SJSA1 (cell line): ENCODE measurements around the gene B4GALNT3. TPM values are rescaled to one million over a fixed set of nuclear protein-coding genes. Genes with fewer than 3 reads are reported as not detected.

ENCODE experiments used
- DNase-seq, 2 experiments: peaks; one replicate each; pipeline ENCODE4 v3.0.0-alpha.2; 2015 to 2020; ENCODE audit warnings: low spot score in 2 of 2, low read depth in 1 of 2
- H3K27ac ChIP-seq: fragments of 250-450 bp; sonication (Bioruptor Pico); 2 replicates; pipeline ENCODE4 v1.5.1; 2020; ENCODE audit warnings: mild to moderate bottlenecking, moderate library complexity
- H3K27me3 ChIP-seq: fragments of 250-450 bp; sonication (Bioruptor Pico); replicated peaks from 2 replicates; pipeline ENCODE4 v1.5.1; 2020; ENCODE audit warnings: mild to moderate bottlenecking, moderate library complexity
- H3K36me3 ChIP-seq: fragments of 250-450 bp; sonication (Bioruptor Pico); 2 replicates; pipeline ENCODE4 v1.5.1; 2020; ENCODE audit warnings: mild to moderate bottlenecking
- H3K4me1 ChIP-seq: fragments of 250-450 bp; sonication (Bioruptor Pico); replicated peaks from 2 replicates; pipeline ENCODE4 v1.6.1; 2021; ENCODE audit warnings: mild to moderate bottlenecking
- H3K4me3 ChIP-seq: fragments of 250-450 bp; sonication (Bioruptor Pico); 2 replicates; pipeline ENCODE4 v1.5.1; 2020; ENCODE audit warnings: mild to moderate bottlenecking
- H3K9me3 ChIP-seq: fragments of 250-450 bp; sonication (Bioruptor Pico); replicated peaks from 2 replicates; pipeline ENCODE4 v1.5.1; 2020; ENCODE audit warnings: mild to moderate bottlenecking
- total RNA-seq: library from RNA; depleted of rRNA; stranded (reverse); fragments of >200 nt; shearing (Covaris generic); gene quantifications from 2 replicates; pipeline ENCODE4 v1.2.3, GENCODE V29; 2014

Gene B4GALNT3
- total RNA-seq, 1 experiment from 2014 or later, result not detected

- Histone ChIP-seq H3K4me1 (no peaks in the 10 kb centered on the region), H3K27ac (no peak overlapping the region), H3K9me3 (peaks cover 2% of the 10 kb centered on the region; the same call in 1 of the 2 replicates), H3K4me3 (no peak overlapping the region), H3K27me3 (peaks cover 3% of the 10 kb centered on the region; the same call in 1 of the 2 replicates), H3K36me3 (no peaks in the 10 kb centered on the region)
- no peak for DNase-seq
Measured at GRCh38 chr12:527729-528128, 68.0 kb downstream of the B4GALNT3 start.

GRCh38 chr12:530308-530707 lies 70.6 kb downstream of the B4GALNT3 start:
- DNase-seq, result no peak
- no peaks in the 10 kb centered on the region for H3K27me3 ChIP-seq
- no peak overlapping the region for H3K4me3 ChIP-seq
- H3K36me3 ChIP-seq, result no peaks in the 10 kb centered on the region
- H3K27ac ChIP-seq, result no peak overlapping the region
- H3K4me1 ChIP-seq, result no peaks in the 10 kb centered on the region
- H3K9me3 ChIP-seq, result peaks cover 2% of the 10 kb centered on the region; the same call in 1 of the 2 replicates

- no peak for DNase-seq
- Histone ChIP-seq H3K9me3 (peaks cover 2% of the 10 kb centered on the region; the same call in 1 of the 2 replicates), H3K4me3 (no peak overlapping the region), H3K27ac (no peak overlapping the region), H3K4me1 (no peaks in the 10 kb centered on the region), H3K27me3 (no peaks in the 10 kb centered on the region), H3K36me3 (no peaks in the 10 kb centered on the region)
Measured at GRCh38 chr12:530821-531220, 71.1 kb downstream of the B4GALNT3 start.

GRCh38 chr12:531951-532585 lies 72.3 kb downstream of the B4GALNT3 start:
- Histone ChIP-seq H3K27ac (no peak overlapping the region), H3K9me3 (peaks cover 2% of the 10 kb centered on the region; the same call in 1 of the 2 replicates), H3K27me3 (no peaks in the 10 kb centered on the region), H3K36me3 (no peaks in the 10 kb centered on the region), H3K4me3 (no peak overlapping the region), H3K4me1 (no peaks in the 10 kb centered on the region)
- no peak for DNase-seq

GRCh38 chr12:532908-533565 lies 73.3 kb downstream of the B4GALNT3 start:
- H3K27ac ChIP-seq, result no peak overlapping the region
- H3K27me3 ChIP-seq, result no peaks in the 10 kb centered on the region
- no peaks in the 10 kb centered on the region for H3K36me3 ChIP-seq
- H3K4me3 ChIP-seq, result no peak overlapping the region
- peaks cover 2% of the 10 kb centered on the region; the same call in 1 of the 2 replicates for H3K9me3 ChIP-seq
- no peak for DNase-seq
- no peaks in the 10 kb centered on the region for H3K4me1 ChIP-seq

GRCh38 chr12:533718-534117 lies 74.0 kb downstream of the B4GALNT3 start:
- Histone ChIP-seq H3K4me1 (no peaks in the 10 kb centered on the region), H3K9me3 (peaks cover under 1% of the 10 kb centered on the region; the same call in 1 of the 2 replicates), H3K27me3 (no peaks in the 10 kb centered on the region), H3K4me3 (no peak overlapping the region), H3K27ac (no peak overlapping the region), H3K36me3 (no peaks in the 10 kb centered on the region)
- DNase-seq, result no peak

- DNase-seq, result no peak
- Histone ChIP-seq H3K4me3 (no peak overlapping the region), H3K4me1 (0 out of 2 replicates have a peak, but pooled peaks cover 3% of the 10 kb centered on the region), H3K36me3 (no peaks in the 10 kb centered on the region), H3K9me3 (no peaks in the 10 kb centered on the region; the same call in 1 of the 2 replicates), H3K27me3 (no peaks in the 10 kb centered on the region), H3K27ac (no peak overlapping the region)
Measured at GRCh38 chr12:534216-534615, 74.5 kb downstream of the B4GALNT3 start.

GRCh38 chr12:535396-535795 lies 75.7 kb downstream of the B4GALNT3 start:
- H3K36me3 ChIP-seq, result no peaks in the 10 kb centered on the region

GRCh38 chr12:536751-537245 lies 77.1 kb downstream of the B4GALNT3 start:
- no peak for DNase-seq
- Histone ChIP-seq H3K27me3 (no peaks in the 10 kb centered on the region), H3K4me1 (0 out of 2 replicates have a peak, but pooled peaks cover 3% of the 10 kb centered on the region), H3K36me3 (no peaks in the 10 kb centered on the region), H3K9me3 (no peaks in the 10 kb centered on the region; the same call in 1 of the 2 replicates), H3K4me3 (no peak overlapping the region), H3K27ac (no peak overlapping the region)

More at GRCh38 chr12:535396-535795, 75.7 kb downstream of the B4GALNT3 start:
- Histone ChIP-seq H3K9me3 (no peaks in the 10 kb centered on the region; the same call in 1 of the 2 replicates), H3K4me1 (0 out of 2 replicates have a peak, but pooled peaks cover 3% of the 10 kb centered on the region), H3K27me3 (no peaks in the 10 kb centered on the region), H3K27ac (no peak overlapping the region), H3K4me3 (no peak overlapping the region)
- no peak for DNase-seq

GRCh38 chr12:537772-538171 lies 78.0 kb downstream of the B4GALNT3 start:
- Histone ChIP-seq H3K27ac (no peak overlapping the region), H3K9me3 (no peaks in the 10 kb centered on the region), H3K27me3 (no peaks in the 10 kb centered on the region), H3K4me1 (0 out of 2 replicates have a peak, but pooled peaks cover 3% of the 10 kb centered on the region), H3K4me3 (no peak overlapping the region), H3K36me3 (no peaks in the 10 kb centered on the region)
- no peak for DNase-seq

GRCh38 chr12:538731-539539 lies 79.2 kb downstream of the B4GALNT3 start:
- H3K27me3 ChIP-seq, result no peaks in the 10 kb centered on the region
- no peak for DNase-seq
- no peak overlapping the region for H3K4me3 ChIP-seq
- H3K9me3 ChIP-seq, result no peaks in the 10 kb centered on the region
- H3K4me1 ChIP-seq, result 0 out of 2 replicates have a peak, but pooled peaks cover 3% of the 10 kb centered on the region
- H3K36me3 ChIP-seq, result no peaks in the 10 kb centered on the region
- H3K27ac ChIP-seq, result no peak overlapping the region

- no peak for DNase-seq
Measured at GRCh38 chr12:539540-540310, 80.0 kb downstream of the B4GALNT3 start.

More at GRCh38 chr12:539540-540310, 80.0 kb downstream of the B4GALNT3 start:
- no peak overlapping the region for H3K4me3 ChIP-seq
- 0 out of 2 replicates have a peak, but pooled peaks cover 3% of the 10 kb centered on the region for H3K4me1 ChIP-seq
- no peaks in the 10 kb centered on the region for H3K27me3 ChIP-seq
- H3K27ac ChIP-seq, result no peak overlapping the region
- no peaks in the 10 kb centered on the region for H3K36me3 ChIP-seq
- H3K9me3 ChIP-seq, result no peaks in the 10 kb centered on the region
